Trophoblast cell (in vitro differentiated cells and primary cell): ENCODE results near the gene TLE2. TPM values are rescaled to one million over a fixed set of nuclear protein-coding genes. Genes with fewer than 3 reads are reported as not detected.

Source experiments
- DNase-seq, 2 donors: peaks; one replicate each; pipeline ENCODE4 v3.0.0-alpha.2; 2016
- H2AFZ ChIP-seq: 2 replicates; pipeline ENCODE4 v1.6.1; 2013; ENCODE audit warnings: low read length, moderate library complexity, mild to moderate bottlenecking; ENCODE audit not compliant: insufficient read depth, poor library complexity
- H2AK5ac ChIP-seq: 2 replicates; pipeline ENCODE4 v1.6.1; 2013; ENCODE audit warnings: mild to moderate bottlenecking, low read length
- H2BK120ac ChIP-seq: 2 replicates; pipeline ENCODE4 v1.6.1; 2013; ENCODE audit warnings: low read length, mild to moderate bottlenecking, moderate library complexity; ENCODE audit not compliant: insufficient read depth, poor library complexity
- H2BK12ac ChIP-seq: 2 replicates; pipeline ENCODE4 v1.6.1; 2013; ENCODE audit warnings: mild to moderate bottlenecking, low read length, moderate library complexity
- H2BK5ac ChIP-seq: 2 replicates; pipeline ENCODE4 v1.6.1; 2013; ENCODE audit warnings: low read length, low read depth, moderate library complexity, mild to moderate bottlenecking; ENCODE audit not compliant: poor library complexity
- H3K14ac ChIP-seq: 2 replicates; pipeline ENCODE4 v1.6.1; 2013; ENCODE audit warnings: mild to moderate bottlenecking, low read length
- H3K18ac ChIP-seq: 2 replicates; pipeline ENCODE4 v1.6.1; 2013; ENCODE audit warnings: mild to moderate bottlenecking, low read length
- H3K23ac ChIP-seq: 2 replicates; pipeline ENCODE4 v1.6.1; 2013; ENCODE audit warnings: low read length
- H3K27ac ChIP-seq: 2 replicates; pipeline ENCODE4 v1.5.1; 2013; ENCODE audit warnings: low read depth, mild to moderate bottlenecking, inconsistent platforms, low read length, moderate library complexity
- H3K27me3 ChIP-seq: 2 replicates; pipeline ENCODE4 v1.6.1; 2013; ENCODE audit warnings: inconsistent platforms, mild to moderate bottlenecking, low read length, moderate library complexity; ENCODE audit not compliant: insufficient read depth
- H3K36me3 ChIP-seq, 2 experiments: 1 replicate in 1 of 2; 2 replicates in 1 of 2; pipeline ENCODE4 v1.6.1; 2013; ENCODE audit warnings: low read length in 2 of 2, mild to moderate bottlenecking in 2 of 2, moderate library complexity in 1 of 2; ENCODE audit not compliant: insufficient read depth in 2 of 2, control insufficient read depth in 1 of 2
- H3K4ac ChIP-seq: 2 replicates; pipeline ENCODE4 v1.6.1; 2013; ENCODE audit warnings: low read depth, mild to moderate bottlenecking, low read length, moderate library complexity
- H3K4me1 ChIP-seq, 2 experiments: 1 replicate in 1 of 2; 2 replicates in 1 of 2; pipeline ENCODE4 v1.6.1; 2013; ENCODE audit warnings: low read length in 2 of 2, mild to moderate bottlenecking in 2 of 2, moderate library complexity in 1 of 2; ENCODE audit not compliant: insufficient read depth in 2 of 2, control insufficient read depth in 1 of 2
- H3K4me2 ChIP-seq: 2 replicates; pipeline ENCODE4 v1.6.1; 2013; ENCODE audit warnings: inconsistent platforms, mild to moderate bottlenecking, low read length, moderate library complexity
- H3K4me3 ChIP-seq: 2 replicates; pipeline ENCODE4 v1.5.1; 2013; ENCODE audit warnings: mild to moderate bottlenecking, low read depth, low read length, inconsistent platforms
- H3K79me1 ChIP-seq: one replicate; pipeline ENCODE4 v1.6.1; 2013; ENCODE audit warnings: low read length
- H3K79me2 ChIP-seq: 2 replicates; pipeline ENCODE4 v1.6.1; 2013; ENCODE audit warnings: low read length, mild to moderate bottlenecking; ENCODE audit not compliant: control insufficient read depth, insufficient read depth, poor library complexity
- H3K9ac ChIP-seq: 2 replicates; pipeline ENCODE4 v1.6.1; 2013; ENCODE audit warnings: mild to moderate bottlenecking, low read length
- H3K9me3 ChIP-seq: 2 replicates; pipeline ENCODE4 v1.6.1; 2013; ENCODE audit warnings: low read depth, mild to moderate bottlenecking, control low read depth, inconsistent platforms, low read length; ENCODE audit not compliant: insufficient read depth
- H4K12ac ChIP-seq: 2 replicates; pipeline ENCODE4 v1.6.1; 2013; ENCODE audit warnings: low read depth, mild to moderate bottlenecking, low read length, moderate library complexity
- H4K8ac ChIP-seq: 2 replicates; pipeline ENCODE4 v1.6.1; 2013; ENCODE audit warnings: low read depth, mild to moderate bottlenecking, low read length, moderate library complexity
- H4K91ac ChIP-seq: one replicate; pipeline ENCODE4 v1.6.1; 2013; ENCODE audit warnings: low read depth, mild to moderate bottlenecking, low read length, moderate library complexity
- WGBS: extraction: QIAGEN DNeasy Blood & Tissue Kit; methylation state at CpG from one replicate; pipeline ENCODE4 v1.1.7; 2013; ENCODE audit warnings: missing lambda C conversion rate; ENCODE audit not compliant: insufficient read length, insufficient coverage; ENCODE audit errors: extremely low coverage; 5-methylcytosine and 5-hydroxymethylcytosine counted together
- polyA plus RNA-seq: library from polyadenylated mRNA; stranded (reverse); fragments of 200-250 nt; gene quantifications from 2 replicates; pipeline ENCODE4 v1.2.3, GENCODE V29; 2013

Gene TLE2
- polyA plus RNA-seq = 1.2 and 1.4 TPM in 2 replicates

DNA sequence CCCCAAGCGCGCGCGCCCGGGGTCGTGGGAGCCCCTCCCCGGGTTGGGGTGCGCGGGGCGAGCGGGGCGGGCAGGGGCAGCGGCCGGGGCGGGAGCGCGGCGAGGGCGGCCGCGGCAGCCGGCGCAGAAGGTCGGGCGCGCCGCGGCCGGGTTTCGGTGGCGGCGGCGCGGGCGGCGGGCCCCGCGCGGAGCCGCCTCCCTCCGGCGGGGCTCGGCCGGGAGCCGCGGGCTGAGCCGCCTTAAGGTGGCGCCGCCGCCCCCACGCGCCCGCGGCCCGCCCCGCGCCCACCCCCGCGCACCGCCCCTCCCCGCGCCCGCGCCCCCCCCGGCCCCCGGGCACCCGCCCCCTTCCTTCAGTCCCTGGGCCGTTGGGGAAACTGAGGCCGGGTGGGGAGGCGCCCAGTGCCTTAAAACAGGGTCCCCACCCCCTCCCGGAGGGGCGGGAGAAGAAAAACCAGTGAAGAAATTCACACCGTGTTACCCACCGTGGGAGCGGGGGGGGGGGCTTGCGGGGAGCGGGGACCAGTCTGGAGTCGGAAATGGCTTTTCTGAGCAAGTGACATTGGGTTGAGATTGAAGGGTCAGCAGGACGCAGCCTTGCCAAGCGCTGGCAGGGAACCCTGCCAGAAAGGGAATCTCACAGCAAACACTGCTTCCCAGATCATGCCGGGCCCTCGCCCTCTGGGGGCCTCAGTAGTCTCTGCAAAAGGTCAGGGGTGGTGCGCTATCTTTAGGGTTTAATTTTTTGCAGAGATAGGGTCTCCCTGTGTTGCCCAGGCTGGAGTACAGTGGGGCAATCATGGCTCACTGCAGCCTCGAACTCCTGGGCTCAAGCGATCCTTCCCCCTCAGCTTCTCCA is at the start of gene TLE2:
Gene TLE2, minus strand, starts transcription at position 216 of the 859 bp plus-strand sequence. CDS start 376 bp downstream, outside the sequence.
- peak in 1 of 2 donors; percentile 34 for DNase-seq
- no peak within 1 kb of the TSS for H3K27ac ChIP-seq
- peaks cover 36% of the 10 kb centered on the region for H3K27me3 ChIP-seq
- no peak within 1 kb of the TSS for H2AFZ ChIP-seq
- H4K8ac ChIP-seq = no peak within 1 kb of the TSS
- no peak within 1 kb of the TSS for H4K91ac ChIP-seq
- no peak within 1 kb of the TSS for H3K4me3 ChIP-seq
- peaks cover 4 to 18% of the 10 kb centered on the region in 2 experiments for H3K4me1 ChIP-seq
- no peak within 1 kb of the TSS for H2BK12ac ChIP-seq
- no peaks in the 10 kb centered on the region for H3K79me1 ChIP-seq
- no peak within 1 kb of the TSS for H2AK5ac ChIP-seq
- no peak within 1 kb of the TSS for H3K9ac ChIP-seq
- no peaks in the 10 kb centered on the region for H3K36me3 ChIP-seq
- no peak within 1 kb of the TSS for H3K18ac ChIP-seq
- H3K4ac ChIP-seq = no peak within 1 kb of the TSS
- H3K79me2 ChIP-seq = no peaks in the 10 kb centered on the region
- H3K14ac ChIP-seq = no peak within 1 kb of the TSS
- H3K23ac ChIP-seq = no peak within 1 kb of the TSS
- peak within 1 kb of the TSS; percentile 59 for H3K4me2 ChIP-seq
- no peak within 1 kb of the TSS for H2BK120ac ChIP-seq
- no CpG with 5 or more reads among the region's 85 CpGs for WGBS
- H3K9me3 ChIP-seq = peaks cover 4% of the 10 kb centered on the region
- no peak within 1 kb of the TSS for H4K12ac ChIP-seq
- H2BK5ac ChIP-seq = no peak within 1 kb of the TSS

- Histone ChIP-seq H3K4me3 (no peak overlapping the region), H3K79me1 (no peaks in the 10 kb centered on the region), H3K23ac (no peak overlapping the region), H3K4me1 (no peaks in the 10 kb centered on the region), H3K27ac (no peak overlapping the region), H3K14ac (no peak overlapping the region), H4K8ac (no peak overlapping the region), H2AFZ (no peak overlapping the region), H3K36me3 (no peaks in the 10 kb centered on the region), H3K4ac (no peak overlapping the region), H2BK5ac (no peak overlapping the region), H3K79me2 (no peaks in the 10 kb centered on the region), H3K4me2 (peak overlapping the region; percentile 26), H4K91ac (no peak overlapping the region), H3K18ac (no peak overlapping the region), H4K12ac (no peak overlapping the region), H2BK12ac (no peak overlapping the region), H3K27me3 (no peaks in the 10 kb centered on the region), H2AK5ac (no peak overlapping the region), H2BK120ac (no peak overlapping the region), H3K9me3 (no peaks in the 10 kb centered on the region), H3K9ac (no peak overlapping the region)
- DNase-seq = peak; percentile 54 to 75
- WGBS = no CpG with 5 or more reads among the region's 41 CpGs
These were observed 46.7 kb upstream of the TLE2 start for GRCh38 chr19:3075605-3076431.

DNA sequence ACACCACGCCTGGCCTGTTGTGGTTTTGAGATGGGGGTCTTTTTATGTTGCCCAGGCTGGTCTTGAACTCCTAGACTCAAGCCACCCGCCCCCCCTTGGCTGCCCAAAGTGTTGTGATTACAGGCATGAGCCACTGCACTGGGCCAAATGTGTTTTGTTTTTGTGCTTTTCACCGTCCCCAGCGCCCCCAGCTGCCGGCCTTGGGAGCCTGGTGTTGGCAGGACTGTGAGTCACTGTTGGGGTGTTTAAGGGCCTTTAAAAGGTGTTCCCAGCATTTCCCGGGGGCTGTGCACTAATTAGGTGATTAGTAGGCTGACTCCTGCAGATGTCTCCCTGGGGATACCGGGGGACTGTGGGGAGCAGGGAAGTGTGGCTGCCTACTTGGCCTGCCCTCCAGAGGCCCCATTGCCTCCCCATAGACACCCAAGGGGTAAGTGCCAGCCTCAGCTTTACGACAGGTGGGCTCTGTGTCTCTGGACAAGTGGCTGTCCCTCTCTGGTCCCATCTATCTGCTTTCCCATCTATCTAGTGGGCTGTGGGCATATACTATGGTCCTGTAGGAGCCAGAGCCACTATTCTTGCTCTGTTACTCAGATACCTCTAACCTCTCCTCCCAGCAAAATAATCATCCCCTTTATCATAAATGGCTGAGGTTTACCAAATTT is 45.0 kb upstream of the TLE2 start:
- Histone ChIP-seq H4K8ac (no peak overlapping the region), H3K79me1 (no peaks in the 10 kb centered on the region), H3K4ac (no peak overlapping the region), H3K36me3 (no peaks in the 10 kb centered on the region), H3K4me1 (no peaks in the 10 kb centered on the region), H4K12ac (no peak overlapping the region), H2BK12ac (no peak overlapping the region), H3K27ac (no peak overlapping the region), H2AFZ (no peak overlapping the region), H3K14ac (no peak overlapping the region), H2AK5ac (no peak overlapping the region), H3K4me3 (no peak overlapping the region), H3K27me3 (no peaks in the 10 kb centered on the region), H3K23ac (no peak overlapping the region), H4K91ac (no peak overlapping the region), H3K4me2 (no peak overlapping the region), H3K79me2 (no peaks in the 10 kb centered on the region), H2BK5ac (no peak overlapping the region), H3K18ac (no peak overlapping the region), H3K9me3 (no peaks in the 10 kb centered on the region), H2BK120ac (no peak overlapping the region), H3K9ac (no peak overlapping the region)
- no CpG with 5 or more reads among the region's 8 CpGs for WGBS
- no peak for DNase-seq

DNA sequence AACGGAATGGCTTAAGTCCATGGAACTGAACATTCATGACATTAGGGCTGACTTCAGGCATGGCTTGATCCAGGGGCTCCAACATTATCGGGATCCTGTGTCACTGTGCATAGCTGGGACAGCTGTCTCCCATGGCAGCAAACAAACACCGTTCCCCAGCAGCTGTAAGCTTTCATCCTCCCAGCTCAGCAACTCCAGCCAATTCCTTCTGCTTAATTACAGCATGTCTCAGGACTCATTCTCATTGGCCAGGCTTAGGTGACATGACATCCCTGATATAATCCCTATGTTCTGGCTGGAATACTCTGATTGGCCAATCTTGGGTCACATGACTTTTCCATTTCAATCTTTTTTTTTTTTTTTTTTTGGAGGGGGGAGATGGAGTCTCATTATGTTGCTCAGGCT is 44.1 kb upstream of the TLE2 start:
- H2BK12ac ChIP-seq = no peak overlapping the region
- H2AFZ ChIP-seq = no peak overlapping the region
- no peak overlapping the region for H3K4ac ChIP-seq
- no peak overlapping the region for H3K4me2 ChIP-seq
- WGBS = no CpG with 5 or more reads among the region's 3 CpGs
- no peak overlapping the region for H3K27ac ChIP-seq
- H2AK5ac ChIP-seq = no peak overlapping the region
- no peaks in the 10 kb centered on the region for H3K4me1 ChIP-seq
- no peak overlapping the region for H4K12ac ChIP-seq
- H3K79me1 ChIP-seq = no peaks in the 10 kb centered on the region
- no peak overlapping the region for H3K4me3 ChIP-seq
- no peaks in the 10 kb centered on the region for H3K9me3 ChIP-seq
- H2BK5ac ChIP-seq = no peak overlapping the region
- H3K79me2 ChIP-seq = no peaks in the 10 kb centered on the region
- H4K91ac ChIP-seq = no peak overlapping the region
- H3K36me3 ChIP-seq = no peaks in the 10 kb centered on the region
- H3K27me3 ChIP-seq = no peaks in the 10 kb centered on the region
- H3K23ac ChIP-seq = no peak overlapping the region
- H2BK120ac ChIP-seq = no peak overlapping the region
- H3K9ac ChIP-seq = no peak overlapping the region
- peak; percentile 88 to 90 for DNase-seq
- no peak overlapping the region for H3K14ac ChIP-seq
- no peak overlapping the region for H3K18ac ChIP-seq
- H4K8ac ChIP-seq = no peak overlapping the region
